NCI-H1417 (cell line): ENCODE data around the gene DOHH.

Source experiments
- DNase-seq, 3 experiments: peaks; one replicate each; lab custom pipeline; 2025; lab: John Stamatoyannopoulos, UW

The DOHH gene

DNA sequence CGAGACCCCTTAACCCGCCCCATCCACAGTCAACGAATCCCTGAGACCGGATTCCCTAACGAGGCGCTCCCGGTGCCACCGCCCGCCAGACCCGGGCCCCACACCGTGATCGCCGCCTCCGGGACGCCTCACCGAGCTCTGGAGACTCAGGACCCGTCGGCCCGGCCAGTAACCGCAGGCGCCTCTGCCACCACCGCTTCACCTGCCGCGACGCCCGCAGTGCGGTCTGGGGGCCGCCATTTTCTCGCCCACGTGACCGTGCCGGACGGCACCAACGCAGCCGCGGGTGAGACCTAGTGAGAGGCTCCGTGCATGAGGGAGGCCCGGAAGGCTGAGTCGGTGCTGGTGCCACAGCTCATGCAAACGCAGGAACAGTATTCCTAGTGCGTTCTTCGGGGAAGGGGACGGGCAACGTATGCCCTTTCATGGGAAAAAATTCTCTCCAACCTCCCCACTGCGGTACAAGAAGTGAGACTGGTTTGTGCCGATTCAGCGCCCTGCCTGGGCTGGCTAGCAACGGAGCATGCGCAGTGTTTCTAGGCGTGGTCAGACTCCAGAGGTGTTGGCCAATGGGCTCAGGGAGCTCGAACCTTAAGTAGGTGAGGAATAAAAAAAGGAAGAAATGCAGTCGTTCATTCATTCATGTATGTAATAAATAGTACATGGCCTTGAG, at the start of gene DOHH:
DOHH (minus strand) TSS at position 246 of the 673 bp plus-strand sequence. CDS start 3,860 bp downstream, outside the sequence.
- DNase-seq, result peak; percentile 98 to 99 (median 99)

DNA sequence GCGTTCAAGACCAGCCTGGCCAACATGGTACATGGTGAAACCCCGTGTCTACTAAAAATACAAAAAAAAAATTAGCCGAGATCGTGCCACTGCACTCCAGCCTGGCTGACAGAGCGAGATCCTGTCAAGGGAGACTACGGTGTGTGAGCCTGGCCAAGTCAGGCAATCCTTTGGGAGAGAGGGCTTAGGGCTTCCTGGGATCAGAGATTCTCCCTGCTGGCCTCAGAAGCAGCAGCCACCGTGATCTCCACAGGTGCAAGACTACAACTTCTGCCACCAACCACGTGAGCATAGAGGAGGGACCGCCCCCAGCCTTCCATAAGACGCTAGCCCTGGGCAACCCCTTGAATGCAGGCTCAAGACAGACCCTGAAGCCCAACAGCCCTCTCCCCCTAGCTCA, 49.3 kb upstream of the DOHH start:
- DNase-seq, result no peak

- no peak for DNase-seq
These were observed 48.1 kb upstream of the DOHH start for GRCh38 chr19:3548606-3549005.

GRCh38 chr19:3547767-3548282, 47.4 kb upstream of the DOHH start:
- no peak for DNase-seq

DNA sequence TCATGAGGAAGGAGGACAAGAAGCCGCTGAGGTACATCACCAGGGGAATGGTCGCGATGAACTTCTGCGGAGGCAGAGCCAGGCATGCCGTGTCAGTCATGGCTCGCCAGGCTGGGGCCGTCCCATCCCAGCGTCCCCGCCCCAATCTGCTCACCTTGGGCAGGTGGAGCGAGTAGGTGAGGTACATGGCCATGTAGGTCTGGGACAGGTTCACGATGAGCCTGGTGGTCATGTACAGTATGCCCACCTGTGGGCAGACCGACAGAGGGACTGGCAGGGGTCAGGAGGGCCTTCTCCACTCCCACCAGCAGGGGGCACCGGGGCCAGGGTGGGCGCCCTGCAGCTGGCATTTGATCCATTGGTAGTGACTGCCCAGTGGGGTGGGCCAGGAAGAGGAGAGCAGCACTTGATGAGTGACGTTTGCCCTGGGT, 46.8 kb upstream of the DOHH start:
- no peak for DNase-seq

DNA sequence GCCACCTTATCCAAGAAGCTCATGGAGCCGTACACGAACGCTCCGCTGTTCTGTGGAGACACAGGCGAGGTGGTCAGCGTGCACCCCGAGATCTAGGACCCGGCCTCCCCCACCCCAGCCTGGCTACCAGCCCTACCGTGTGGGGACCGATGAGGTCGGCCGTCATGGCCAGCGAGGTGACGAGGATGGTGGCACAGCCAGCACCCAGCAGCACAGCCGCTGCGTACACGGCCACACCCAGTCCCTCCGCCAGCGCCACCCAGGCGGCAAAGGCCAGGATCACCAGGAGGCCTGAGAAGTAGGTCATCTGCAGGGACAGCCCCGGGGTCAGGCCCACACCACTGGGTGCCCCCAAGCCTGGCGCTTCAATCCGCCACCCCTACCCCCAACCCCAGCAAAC, 45.6 kb upstream of the DOHH start:
- no peak for DNase-seq

GRCh38 chr19:3545669-3546034, 45.2 kb upstream of the DOHH start:
- no peak for DNase-seq

DNA sequence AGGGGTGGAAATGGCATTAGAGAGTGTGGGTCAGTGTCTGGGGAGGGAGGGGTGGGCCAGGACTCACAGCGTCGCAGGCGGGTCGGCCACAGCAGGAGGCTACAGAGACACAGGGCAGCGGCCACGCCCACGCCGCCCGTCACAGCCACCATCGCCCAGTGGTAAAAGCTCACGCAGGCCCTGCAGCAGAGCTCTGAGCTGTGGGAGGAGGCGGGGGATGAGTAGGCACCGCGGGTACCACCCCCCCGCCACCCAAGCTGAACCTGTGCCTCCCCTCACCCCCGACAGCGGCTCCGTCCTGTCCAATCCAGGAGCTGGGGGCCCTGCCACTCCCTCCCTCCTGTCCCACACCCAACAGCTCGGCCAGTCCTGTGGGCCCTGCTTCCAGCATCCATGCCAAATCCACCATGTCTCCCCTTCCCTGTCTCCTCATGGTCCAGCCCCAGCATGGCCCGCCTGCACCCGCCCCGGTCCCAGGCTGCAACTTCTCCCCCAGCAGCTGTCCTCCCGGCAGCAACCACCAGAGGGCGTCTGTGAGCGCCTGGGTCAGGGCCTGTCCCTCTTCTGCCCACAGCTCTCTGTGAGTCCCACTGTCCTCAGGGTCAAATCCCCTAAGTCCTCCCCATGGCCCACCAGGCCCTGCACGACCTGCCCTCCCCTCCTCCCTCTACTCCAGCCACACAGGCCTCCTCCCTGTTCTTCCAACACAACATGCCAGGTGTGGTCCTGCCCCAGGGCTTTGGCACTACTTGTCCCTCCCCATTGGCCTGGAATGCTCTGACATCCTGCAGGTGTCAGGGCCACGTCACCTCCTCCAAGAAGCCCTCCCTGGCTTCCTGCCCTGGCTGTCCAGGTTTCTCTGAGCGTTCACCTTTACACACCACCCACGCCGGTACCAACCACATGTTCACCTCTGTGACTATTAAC, 44.5 kb upstream of the DOHH start:
- DNase-seq, result peak; percentile 42 to 65 (median 43)

GRCh38 chr19:3544058-3544376, 43.5 kb upstream of the DOHH start:
- no peak for DNase-seq

DNA sequence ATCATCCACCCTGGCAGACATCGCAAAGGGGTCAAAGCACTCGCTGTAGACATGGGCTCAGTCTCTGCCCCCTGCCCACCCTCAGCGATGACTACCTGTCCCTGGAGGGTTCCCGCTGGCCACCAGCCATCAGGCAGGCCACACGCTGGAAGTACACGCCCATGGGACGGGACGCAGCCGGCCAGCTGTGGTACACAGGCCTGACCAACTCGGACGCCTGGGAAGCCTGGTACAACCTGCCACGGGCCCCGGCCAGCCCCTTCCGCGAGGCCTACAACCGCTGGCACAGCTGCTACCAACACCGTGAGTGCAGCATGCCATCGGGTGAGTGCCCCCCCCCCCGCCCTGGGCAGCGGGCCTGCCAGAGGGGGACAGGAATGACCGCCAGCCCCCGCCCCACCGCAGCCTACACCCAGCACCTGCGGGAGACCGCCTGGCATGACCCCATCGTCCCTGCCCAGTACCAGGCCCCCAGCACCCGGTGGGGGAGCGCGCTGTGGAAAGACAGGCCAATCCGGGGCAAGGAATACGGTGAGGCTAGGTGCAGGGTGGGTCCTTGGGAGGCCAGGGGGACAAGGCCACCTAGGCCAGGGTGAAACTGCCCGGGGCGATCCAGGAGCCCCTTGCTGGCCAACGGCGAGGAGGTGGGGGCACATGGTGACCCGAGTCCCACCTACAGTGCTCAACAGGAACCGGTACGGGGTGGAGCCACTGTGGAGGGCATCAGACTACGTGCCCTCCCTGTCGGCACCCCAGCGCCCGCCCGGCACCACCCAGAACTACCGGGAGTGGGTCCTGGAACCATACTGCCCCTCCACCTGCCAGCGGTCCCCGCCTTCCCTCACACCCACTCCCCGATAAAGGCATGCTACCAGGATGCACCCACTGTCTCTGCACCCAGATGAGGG, 42.9 kb upstream of the DOHH start:
- no peak for DNase-seq

DNA sequence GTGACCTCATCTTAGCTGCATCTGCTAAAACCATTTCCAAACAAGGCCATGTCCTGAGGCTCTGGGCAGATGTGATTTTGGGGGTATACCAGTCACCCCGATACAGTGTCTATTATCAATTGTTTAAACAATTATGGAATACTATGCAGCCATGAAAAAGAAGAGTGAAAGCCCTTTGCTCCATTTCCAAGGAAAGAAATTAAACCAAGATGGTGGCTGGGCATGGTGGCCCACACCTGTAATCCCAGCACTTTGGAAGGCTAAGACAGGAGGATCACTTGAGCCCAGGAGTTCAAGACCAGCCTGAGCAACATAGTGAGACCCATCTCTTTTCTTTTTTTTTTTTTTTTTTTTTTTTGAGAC, 39.3 kb upstream of the DOHH start:
- no peak for DNase-seq

DNA sequence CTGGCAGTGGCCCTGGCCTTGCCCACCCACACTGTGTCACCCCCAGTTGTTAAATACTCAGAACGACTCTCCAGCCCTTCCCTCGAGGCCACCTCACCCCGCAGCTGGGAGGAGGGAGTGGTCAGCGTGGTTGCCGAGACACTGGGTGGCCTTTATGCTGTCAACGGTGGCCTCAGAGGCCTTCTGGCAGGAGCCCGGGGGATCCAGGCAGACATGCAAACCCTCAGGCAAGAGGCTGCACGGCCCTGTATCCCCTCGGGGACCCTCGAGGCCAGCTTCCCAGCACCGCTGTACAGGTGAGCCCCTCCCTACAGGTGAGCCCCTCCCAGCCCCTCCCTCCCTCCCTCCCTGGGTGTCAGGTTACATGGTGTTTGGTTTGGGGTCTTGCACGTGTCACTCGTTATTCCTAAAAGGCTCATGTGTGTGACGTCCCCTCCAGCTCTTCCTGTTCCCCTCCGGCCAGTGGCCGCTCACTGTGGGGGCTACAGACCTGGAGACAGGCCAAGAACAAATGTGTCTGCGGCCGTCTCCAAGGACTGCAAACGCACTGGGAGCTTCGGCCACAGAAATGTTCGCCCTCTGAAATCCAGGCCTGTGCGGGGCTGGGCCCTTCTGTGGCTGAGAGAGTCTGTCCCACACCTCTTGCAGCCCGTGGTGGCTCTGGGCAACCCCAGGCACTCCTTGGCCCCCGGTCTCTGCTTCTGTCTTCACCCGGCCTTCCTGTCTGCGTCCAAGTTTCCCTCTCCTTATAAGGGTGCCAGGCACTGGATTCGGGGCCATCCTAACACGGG, 38.7 kb upstream of the DOHH start, which contains the start of gene TEKTIP1:
TEKTIP1 (plus strand) TSS at position 210 of the 791 bp plus-strand sequence; CDS start at position 214, 4 bp downstream.
- peak in 1 of 3 experiments; percentile 31 for DNase-seq

GRCh38 chr19:3538258-3538929, 37.9 kb upstream of the DOHH start:
- DNase-seq, result no peak

DNA sequence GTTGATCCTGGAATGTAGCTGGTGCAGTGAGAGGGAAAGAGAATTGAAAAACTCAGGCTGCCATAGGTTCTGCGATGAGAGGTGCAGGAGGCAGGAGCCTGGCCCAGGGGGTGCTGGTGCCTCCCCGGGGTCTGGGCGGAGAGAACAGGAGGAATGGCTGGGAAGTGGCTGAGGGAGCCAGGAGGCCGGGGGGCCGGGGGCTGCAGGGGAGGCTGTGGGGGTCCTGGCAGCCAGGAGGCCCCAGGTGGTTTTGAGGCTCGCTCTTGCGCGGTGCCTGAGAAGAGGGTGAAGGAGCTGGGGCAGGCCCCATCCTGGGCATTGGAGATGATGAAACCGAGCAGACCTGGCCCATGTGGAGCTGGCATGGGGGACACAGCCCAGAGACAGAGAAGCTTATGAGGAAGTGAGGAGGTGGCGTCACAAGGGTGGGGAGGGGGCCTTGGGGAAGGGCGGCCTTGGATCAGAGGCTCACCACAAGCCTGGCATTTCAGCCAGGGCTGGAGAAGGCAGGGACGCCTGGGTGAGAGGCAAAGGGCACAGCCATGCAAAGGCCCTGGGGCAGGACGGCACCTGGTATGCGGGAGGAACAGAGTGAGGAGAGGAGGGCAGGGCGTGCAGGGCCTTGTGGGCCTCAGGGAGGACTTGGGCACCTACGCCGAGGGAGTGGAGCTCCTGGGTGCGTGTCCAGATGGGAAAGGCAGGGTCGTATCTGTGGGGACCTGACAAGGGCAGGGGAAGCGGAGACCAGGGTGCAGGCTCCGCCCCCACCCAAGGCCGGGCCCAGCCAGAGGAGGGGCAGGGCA, 37.2 kb upstream of the DOHH start:
- DNase-seq, result no peak

DNA sequence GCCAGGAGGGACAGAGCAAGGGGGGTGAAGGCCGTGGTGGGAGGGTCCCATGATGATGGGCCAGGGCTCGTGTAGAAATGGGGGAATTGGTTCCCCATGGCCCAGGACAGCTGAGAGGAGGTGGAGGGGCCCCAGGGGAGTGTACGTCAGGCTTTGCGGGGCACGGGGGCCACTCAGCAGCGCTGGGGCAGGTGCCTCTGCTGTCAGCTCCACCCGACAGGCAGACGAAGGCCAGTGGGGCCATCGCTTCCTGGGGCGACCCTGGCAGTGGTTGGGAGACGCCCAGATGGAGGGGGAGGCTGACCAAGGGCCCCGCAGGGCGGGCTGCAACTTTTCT, 36.6 kb upstream of the DOHH start:
- no peak for DNase-seq

DNA sequence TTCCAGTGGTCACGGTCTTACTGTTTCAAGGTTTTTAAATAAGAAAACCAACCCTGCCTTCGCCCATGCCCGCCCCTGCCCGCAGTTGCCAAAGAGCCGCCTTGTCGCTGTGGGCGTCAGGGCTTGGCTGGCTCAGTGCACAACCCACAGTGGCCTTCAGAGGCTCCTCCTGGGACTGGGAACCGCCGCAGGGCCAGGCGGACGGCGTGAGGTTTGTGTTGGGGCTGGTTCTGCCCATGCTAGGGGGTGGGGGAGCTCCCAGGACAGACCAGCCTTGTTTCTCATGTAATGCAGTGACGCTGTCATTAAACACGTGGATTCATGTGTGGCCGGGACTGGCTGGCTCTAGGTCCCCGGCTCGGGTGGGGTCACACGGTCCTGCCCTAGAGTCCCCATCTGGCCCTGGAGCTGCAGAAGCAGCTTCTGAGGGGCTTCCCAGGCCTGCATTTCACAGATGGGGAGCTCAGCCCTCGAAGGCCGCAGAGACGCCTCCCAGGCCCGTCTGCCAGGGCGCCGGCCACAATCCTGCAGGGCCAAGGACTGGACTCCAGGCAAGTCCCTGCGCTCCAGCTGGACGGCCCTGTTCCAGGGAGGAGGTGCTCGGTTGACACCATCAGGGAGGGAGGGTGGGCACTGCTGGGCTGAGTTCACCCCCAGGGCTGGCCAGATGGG, 36.1 kb upstream of the DOHH start:
- DNase-seq, result no peak

- DNase-seq, result no peak
These were observed 35.5 kb upstream of the DOHH start for GRCh38 chr19:3535981-3536380.

DNA sequence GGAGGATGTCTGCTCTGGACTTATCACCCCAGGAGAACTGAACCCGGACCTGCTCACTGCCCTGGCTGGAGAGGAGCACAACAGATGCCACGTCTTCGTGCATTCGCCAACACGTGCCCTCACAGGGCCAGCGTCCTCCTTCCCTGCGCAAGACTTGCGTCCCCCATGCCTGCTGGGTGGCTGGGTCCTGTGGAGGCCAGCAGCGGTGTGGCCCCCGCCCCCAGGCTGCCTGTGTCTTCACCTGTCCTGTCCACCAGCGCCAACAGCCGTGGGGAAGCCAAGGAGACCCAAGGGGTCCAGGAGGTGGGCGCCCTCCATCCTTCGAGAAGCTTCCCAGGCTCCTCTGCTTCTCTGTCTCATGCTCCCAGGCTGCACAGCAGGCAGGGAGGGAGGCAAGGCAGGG, 35.1 kb upstream of the DOHH start:
- no peak for DNase-seq

DNA sequence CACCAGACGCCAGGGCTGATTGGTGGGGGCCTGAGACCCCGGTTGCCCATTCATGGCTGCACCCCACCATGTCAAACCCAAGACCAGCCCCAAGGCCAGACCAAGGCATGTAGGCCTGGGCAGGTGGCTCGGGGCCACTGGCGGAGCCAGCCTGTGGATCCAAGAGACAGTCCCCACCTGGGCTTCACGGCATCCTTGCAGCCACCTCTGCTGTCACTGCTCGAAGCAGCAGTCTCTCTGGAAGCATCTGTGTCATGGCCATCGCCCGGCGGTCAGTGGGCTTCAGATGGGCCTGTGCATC, 34.7 kb upstream of the DOHH start:
- DNase-seq, result no peak
